GM21825 (cell line): Measurements from ENCODE around the gene MDGA2.
"Not testable (repeated sequence)": the region's sequence is repeated elsewhere in the genome, so short reads cannot be mapped to it uniquely, and the experiment has no call there.

ENCODE experiments used
- ATAC-seq: cut with Tn5 transposase; IDR thresholded peaks from one replicate; pipeline ENCODE4 v1.9.1; 2021; ENCODE audit warnings: mild to moderate bottlenecking, moderate library complexity; ENCODE audit not compliant: unreplicated experiment

The MDGA2 gene

DNA sequence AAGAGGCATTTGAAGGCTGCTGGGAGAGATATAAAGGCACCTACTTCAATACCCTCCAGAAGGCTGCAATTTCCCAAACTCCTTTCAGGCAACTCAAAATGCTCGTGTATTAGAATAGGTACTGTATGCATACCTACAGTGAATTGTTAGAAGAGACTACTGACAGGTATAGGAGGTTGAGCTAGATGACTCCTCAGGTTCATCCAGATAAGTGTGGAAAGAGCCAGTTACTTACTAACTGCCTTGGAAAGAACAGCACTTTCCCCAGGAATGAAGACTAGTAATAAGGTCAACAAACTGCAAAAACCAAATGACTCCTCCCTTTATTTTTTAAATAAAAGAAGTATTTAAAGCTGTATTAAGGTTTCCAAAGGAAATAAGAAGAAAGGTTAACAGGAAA lies 429.0 kb downstream of the MDGA2 start:
- no peak for ATAC-seq

DNA sequence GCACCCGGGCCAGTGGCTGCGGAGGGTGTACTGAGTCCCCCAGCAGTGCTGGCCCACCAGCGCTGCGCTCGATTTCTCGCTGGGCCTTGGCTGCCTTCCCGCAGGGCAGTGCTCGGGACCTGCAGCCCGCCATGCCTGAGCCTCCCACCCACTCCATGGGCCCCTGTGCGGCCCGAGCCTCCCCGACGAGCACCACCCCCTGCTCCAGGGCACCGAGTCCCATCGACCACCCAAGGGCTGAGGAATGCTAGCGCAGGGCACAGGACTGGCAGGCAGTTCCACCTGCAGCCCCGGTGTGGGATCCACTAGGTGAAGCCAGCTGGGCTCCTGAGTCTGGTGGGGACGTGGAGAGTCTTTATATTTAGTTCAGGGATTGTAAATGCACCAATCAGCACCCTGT lies 432.8 kb downstream of the MDGA2 start:
- ATAC-seq = not testable (repeated sequence)

DNA sequence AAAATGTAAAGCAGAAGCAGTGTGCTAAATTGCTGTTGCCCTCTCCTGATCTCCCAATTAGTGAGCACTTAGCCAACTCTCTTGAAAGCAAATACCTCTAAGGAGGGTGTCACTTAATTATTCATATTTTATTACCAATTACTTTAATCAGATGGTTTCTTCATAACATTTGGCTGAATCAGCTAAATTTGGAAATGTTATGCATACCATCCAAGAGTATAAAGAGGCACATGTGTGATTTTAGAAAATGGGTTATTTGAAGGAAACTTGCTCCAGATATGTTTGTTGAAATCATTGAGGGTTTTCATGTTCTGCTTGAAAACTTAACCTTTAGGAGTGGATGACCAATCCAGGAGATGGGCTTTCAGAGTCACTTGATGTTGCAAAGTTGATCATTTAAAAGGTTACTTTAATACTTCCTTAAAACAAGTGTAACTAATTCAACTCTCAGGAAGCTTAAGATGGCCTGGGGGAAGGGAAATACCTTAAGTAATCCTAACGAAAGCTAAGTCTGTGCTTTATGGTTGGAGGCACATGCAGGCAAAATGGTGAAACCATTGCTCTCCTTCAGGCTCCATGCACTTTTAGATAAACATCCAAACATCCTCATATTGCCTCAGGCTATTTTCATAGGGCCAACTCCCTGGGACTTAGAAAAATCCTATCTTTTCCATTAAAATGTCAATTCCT lies 434.5 kb downstream of the MDGA2 start:
- no peak for ATAC-seq

DNA sequence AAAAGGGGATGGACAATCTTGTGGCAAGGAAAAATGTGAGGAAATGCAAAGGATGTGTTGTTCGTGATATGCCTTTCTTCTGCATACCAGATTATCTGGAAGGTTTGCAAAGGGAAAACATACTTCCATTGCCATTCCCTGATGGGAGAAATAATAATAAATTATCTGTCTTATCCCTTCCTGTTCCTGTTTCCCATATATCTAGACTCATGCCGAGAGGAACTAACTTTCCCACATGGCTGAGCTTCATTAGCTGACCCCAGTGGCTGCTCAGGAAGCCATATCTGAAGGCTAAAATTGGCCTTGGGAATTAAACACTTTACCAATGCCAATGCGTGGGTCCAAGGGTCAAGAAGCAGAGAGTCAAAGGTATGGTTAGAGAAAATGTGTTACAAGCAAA lies 439.8 kb downstream of the MDGA2 start:
- ATAC-seq = no peak

DNA sequence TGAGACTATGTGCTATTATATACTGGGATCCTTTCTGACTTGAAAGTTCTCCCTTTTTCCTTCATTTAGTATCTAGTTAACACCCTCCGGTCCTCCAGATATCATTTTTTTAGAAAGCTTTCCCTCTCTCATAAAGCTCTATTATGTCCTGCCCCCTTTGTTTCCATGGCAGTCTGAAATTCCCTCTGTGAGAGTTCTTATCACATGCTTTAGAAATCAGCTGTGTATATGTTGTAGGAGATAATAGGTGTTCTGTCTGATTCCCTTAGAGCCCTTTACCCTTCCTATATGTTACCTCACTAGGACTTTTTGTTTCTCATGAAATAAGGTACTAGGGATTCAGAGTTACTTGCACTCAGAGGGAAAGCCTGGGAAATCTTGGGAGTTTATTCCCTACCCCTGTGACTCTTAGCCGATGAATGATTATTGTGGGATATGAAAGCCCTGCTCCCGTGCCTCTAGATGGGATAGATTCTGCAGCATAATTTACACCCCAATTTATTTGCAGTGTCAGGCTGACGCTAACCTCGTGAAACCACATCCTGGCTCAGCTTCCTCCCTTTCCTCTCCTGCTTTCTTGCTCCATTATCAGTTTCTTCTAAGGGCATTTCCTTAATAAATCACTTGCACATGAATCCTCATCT lies 448.4 kb downstream of the MDGA2 start:
- no peak for ATAC-seq

DNA sequence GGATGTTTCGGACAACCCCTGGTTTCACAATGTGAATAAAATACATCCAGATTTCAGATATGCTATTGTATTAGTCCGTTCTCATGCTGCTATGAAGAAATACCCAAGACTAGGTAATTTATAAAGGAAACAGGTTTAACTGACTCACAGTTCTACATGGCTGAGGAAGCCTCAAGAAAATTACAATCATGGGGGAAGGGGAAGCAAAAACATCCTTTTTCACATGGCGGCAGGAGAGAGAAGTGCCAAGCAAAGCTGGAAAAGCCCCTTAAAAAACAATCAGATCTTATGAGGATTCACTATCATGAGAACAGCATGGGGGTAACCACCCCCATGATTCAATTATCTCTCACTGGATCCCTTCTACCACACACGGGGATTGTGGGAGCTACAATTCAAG lies 451.7 kb downstream of the MDGA2 start:
- no peak for ATAC-seq

DNA sequence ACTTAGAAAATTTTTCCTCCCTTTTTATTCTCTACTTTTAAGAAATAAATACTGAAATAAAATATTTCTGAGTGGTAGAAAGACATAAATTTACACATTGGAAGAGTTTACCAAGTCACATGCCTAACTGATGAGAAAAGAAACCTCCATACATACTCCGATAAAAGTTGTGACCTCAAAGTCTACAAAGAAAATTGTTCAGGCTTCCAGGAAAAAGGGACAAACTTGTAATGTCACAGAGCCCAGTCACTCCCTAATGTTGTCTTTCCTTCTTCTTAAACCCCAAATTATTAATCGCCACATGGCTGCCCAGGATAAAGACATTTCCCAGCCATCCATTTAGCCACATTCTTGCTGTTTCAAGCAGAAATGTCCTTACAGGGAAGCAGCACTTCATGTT lies 455.3 kb downstream of the MDGA2 start:
- ATAC-seq = no peak

DNA sequence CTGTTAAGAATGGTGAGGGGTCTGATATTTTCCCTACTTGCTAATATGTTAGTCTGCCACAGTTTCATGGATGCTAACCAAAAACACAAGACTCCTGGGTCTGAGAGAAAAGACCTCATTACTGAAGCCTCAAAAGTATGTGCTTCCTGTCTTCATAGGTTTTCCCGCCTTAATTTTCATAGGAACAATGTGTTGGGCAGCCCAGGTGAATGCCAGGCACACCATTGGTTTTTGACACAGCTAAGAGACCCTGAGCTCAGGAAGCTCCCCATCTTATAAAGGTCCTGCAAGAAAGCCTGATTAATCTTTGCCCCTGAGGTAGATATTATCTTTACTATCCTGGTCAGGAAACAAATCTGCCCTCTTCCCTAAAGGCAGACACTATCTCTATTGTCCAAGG lies 464.1 kb downstream of the MDGA2 start:
- no peak for ATAC-seq

DNA sequence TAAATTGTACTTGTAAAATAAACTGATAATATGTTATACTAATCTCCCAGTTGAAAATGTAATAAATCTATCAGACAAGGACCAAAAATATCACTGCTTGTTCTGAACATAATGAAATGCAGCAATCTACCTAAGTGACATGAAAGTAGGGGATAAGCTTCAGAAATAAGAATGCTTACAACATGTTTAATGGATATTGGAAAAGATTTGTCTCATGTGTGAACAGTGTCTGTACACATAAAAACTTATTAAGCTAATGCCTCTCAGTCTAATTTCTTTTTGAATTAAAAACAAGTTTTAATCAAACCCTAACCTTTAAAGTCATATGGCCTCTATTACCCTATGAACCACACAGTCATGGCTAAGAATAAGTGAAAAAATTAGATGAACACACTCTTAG lies 465.3 kb downstream of the MDGA2 start:
- ATAC-seq = no peak

DNA sequence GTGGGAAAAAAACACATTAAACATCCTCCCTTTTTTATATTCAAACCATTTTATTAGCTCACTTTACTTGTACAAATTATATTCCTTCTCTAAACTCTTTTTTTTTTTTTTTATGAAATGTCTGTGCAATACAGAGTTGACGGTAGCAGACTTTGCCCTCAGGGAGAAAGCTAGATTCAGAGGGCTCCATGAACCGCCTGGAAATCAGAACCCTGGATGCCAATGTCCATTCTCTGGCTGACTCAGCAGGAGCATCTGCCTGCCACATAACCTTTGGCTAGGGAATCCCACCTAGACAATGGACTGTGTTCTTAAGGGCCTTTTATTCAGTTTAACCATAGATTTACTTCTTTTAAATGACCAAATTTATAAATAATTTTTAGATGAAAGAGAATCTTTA lies 467.0 kb downstream of the MDGA2 start:
- no peak for ATAC-seq

DNA sequence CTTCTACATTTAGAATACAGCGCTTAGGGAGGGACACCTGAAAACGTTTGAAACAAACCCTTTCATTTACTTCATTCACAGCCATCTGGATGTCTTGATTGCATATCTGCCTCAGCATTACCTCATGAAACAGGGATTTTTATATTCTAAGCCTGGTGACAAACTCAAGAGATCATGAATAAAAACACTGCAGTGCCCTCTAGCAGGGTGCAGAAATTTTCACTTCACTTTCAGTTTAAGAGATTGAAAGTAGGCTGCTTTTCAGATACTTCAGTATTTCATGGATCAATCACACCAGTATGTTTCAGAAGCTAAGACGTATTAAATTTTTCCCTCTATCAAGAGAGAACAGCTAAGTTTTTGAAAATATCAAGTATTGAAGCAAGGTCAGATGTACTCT lies 467.8 kb downstream of the MDGA2 start:
- ATAC-seq = no peak

DNA sequence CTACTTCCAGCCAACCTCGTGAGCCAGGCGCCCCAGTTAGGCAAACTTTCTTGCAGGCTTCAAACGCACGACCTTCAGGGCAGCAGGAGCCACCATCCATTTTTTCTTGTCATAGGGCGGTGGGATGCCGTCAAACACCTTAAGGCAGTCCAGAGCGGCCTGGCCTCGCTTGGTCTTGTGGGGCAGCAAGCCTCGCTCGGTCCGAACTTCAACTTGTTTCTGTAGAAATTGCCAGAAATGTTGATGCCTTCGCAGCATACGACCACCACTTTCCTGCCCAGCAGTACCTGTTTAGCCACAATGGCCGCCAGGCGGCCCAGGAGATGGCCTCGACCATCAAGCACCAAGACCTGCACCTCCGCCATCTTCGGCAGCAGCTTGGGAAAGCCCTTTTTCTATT lies 474.7 kb downstream of the MDGA2 start:
- ATAC-seq = no peak

DNA sequence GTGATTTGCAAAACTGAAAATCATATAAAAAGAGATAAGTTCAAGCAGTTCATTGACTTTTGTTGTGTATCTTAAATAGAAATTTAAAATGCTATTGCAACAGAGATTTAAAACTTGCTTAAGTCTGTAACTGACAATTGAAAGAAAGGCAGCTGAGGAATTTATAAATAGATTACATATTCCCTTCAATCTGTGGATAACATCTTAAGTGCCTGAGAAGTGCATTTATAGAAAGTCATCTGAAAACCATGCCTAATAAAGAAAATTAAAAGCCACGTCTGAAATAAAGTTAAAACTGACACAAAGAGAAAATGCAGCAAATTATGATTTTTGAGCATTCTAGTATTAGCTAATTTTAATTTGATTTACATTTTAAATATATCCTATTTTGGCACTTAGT lies 479.8 kb downstream of the MDGA2 start:
- ATAC-seq = no peak

DNA sequence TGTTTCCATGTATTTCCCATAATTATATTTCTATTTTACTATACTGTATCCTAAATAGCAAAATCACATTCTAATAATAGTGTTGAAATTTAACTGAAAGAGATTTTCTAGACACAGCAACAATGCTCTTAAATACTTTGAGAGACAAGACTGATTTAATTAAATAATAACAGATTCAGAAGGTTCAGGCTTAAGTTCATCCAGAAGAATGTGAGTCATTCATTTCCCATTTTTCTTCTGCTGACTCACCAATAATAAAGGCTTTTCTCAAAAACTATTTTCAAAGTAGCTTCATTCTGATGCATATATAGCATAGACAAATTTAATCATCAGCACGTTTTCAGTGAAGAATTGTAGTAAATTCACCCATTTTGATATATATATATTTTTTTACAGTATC lies 481.4 kb downstream of the MDGA2 start:
- ATAC-seq = no peak

DNA sequence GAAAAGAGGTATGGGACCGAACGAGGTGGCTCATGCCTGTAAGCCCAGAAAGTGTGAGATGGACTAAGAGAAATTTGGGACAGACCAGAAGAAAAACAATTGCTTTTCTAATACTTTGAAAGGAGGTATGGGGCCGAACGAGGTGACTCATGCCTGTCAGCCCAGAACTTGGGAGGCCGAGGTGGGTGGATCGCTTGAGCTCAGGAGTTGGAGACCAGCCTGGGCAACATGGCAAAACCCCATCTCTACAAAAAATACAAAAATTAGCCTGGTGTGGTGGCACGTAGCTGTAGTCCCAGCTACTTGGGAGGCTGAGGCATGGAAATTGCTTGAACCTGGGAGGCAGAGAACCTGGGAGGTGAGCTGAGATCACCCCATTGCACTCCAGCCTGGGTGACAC lies 483.2 kb downstream of the MDGA2 start:
- not testable (repeated sequence) for ATAC-seq

DNA sequence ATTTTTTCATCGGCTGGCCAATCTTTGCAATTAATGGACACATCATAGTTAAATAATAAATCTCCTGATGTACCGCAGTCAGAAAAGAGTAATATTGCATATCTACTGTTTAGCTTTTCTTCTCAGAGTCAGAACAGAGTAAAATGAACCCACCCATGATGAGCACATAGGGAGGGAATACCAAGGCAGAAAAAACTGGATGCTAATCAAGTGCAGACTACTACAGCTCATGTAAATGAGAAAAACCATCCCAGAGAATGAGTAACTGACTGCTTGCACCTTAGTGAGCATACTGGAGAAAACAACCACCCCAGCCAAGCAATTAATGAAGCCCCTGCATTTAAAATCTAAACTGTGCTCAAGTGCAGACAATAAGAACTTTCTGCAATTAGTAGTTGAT lies 483.7 kb downstream of the MDGA2 start:
- ATAC-seq = no peak

DNA sequence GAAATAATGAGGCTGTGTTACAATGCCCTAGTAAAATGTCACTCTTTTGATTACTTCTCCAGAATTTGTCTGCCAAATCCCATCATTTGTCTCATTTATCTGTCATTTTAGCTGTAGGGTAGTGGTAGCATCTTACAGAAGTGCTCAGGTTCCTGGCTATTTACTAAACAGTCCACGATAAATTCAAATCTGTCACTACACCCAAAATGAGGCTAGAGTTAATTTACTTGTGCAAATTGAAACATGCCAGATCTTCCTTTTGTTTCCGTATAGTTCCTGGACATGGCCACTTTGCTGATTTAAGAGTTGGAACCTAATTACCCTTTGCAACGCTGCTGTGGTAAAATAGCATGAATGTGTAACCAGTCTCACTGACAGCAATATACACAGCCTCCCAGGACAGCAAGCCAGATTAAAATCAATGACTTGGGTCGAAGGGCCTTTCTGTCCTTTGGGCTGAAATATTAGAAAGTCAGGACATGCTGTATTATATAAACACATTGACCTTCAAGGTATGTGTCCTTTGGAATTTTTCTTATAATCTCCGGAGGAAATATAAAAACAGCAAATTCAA lies 485.4 kb downstream of the MDGA2 start:
- no peak for ATAC-seq

DNA sequence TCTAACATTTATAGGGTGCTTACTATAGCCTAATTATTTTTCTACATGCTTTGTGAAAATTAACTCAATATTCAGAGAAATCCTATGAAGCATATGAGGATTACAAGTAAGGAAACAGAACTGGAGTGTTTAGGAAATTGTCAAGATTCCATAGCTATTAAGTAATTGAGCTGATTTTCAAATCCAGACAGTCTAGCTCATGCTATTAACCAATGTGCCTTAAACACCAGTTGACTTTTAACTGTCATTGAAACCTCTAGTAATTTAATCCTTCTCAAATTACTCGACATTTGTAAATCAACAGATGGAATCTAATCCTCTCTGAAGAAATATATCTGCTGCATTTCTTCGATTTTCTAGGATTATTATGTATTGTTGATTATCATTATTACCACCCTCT lies 488.9 kb downstream of the MDGA2 start:
- ATAC-seq = no peak

DNA sequence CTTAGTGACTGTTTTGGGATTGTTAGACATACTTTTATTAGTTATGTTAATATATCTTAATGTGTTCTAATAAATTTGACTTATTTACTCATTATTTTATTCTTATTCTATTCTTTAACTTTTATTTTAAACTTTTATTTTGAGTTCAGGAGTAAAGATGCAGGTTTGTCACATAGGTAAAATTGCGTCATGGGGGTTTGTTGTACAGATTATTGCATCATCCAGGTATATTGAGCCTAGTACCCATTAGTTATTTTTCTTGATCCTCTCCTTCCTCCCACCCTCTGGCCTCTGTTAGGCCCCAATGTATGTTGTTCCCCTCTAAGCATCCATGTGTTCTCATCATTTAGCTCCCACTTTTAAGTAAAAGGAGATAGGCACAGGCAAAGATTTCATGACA lies 495.5 kb downstream of the MDGA2 start:
- no peak for ATAC-seq

DNA sequence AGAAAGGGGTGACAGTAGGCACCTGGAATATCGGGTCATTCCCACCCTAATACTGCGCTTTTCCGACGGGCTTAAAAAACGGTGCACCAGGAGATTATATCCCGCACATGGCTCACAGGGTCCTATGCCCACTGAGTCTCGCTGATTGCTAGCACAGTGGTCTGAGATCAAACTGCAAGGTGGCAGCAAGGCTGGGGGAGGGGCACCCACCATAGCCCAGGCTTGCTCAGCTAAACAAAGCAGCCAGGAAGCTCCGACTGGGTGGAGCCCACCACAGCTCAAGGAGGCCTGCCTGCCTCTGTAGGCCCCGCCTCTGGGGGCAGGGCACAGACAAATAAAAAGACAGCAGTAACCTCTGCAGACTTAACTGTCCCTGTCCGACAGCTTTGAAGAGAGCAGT lies 503.5 kb downstream of the MDGA2 start:
- ATAC-seq = not testable (repeated sequence)

DNA sequence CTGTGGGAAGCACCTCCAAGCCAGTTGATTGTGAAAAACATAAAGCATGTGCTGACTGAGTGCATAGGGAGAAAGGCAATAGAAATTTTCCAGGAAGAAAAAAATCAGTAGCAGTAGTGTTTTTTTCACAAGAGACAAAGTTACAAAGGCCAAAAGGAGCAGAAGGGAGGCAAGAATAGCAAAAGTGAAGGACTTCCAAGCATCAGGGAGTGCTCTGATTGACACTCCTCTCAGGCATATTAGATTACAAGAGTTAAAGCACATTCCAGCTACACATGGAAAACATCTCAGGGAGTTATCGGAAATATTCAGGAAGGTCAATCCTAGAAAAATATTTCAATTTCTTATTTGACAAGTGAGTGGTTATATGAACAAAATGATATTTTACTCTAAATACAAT lies 508.0 kb downstream of the MDGA2 start:
- ATAC-seq = no peak

DNA sequence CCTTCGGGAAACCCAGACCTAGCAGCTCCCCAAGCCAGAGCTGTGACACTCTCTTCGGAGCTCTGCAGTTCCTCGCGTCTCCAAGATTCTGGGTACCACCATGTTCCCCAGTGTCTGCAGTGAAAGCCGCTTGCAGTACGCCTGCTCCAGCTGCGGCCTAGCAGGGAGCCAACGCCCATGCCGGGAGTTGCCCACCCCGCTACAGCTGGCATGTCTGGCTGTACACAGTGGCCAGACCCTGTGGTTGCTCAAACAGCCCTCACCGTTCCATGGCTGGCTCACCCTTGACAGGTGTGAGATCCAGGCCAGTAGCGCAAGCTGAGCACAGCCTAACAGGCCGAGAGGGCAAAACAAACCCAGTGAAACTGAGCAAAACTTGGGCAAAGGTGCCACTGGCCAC lies 520.0 kb downstream of the MDGA2 start:
- no peak for ATAC-seq
